Measurements from ENCODE around the gene ENOX1. TPM values are rescaled to one million over a fixed set of nuclear protein-coding genes. Genes with fewer than 3 reads are reported as not detected.

The ENOX1 gene
- total RNA-seq, 1 donor from 2014 or later, result 8.7 TPM

GRCh38 chr13:43583321-43583720 lies 203.5 kb downstream of the ENOX1 start:
- Mint-ChIP-seq H3K36me3 (ENCODE audit: unreplicated experiment) (no peaks in the 10 kb centered on the region), H3K4me3 (ENCODE audit: unreplicated experiment) (no peak overlapping the region), H3K9me3 (ENCODE audit: unreplicated experiment) (no peaks in the 10 kb centered on the region), H3K27me3 (ENCODE audit: unreplicated experiment) (no peaks in the 10 kb centered on the region), H3K4me1 (ENCODE audit: low read depth, unreplicated experiment) (no peaks in the 10 kb centered on the region), H3K27ac (ENCODE audit: unreplicated experiment) (no peak overlapping the region)
- no peak for TF ChIP-seq CTCF (IDR thresholded peaks at IDR 0.05; ENCODE audit: partially characterized antibody, unreplicated experiment)
- no peak for DNase-seq

DNA sequence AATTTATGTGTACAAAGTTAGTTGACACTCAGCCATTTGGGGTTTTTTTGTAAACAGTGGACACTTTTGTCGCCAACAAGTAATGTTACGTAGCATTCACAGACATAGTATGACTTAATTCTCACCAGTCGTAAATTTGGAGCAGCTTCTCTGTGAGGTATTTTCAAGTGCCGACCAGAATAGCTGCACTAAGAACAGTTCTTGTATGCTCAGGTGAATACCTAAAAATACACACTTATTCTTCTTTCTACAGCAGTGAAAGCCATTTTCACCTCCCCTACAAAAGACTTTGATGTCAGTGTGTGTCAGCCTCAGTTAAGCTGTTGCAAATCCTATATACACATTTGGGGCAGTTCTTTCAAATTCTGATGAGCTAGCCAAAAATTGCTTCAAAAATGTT lies 206.5 kb downstream of the ENOX1 start:
- Mint-ChIP-seq H3K4me1 (ENCODE audit: low read depth, unreplicated experiment) (no peaks in the 10 kb centered on the region), H3K27me3 (ENCODE audit: unreplicated experiment) (no peaks in the 10 kb centered on the region)

DNA sequence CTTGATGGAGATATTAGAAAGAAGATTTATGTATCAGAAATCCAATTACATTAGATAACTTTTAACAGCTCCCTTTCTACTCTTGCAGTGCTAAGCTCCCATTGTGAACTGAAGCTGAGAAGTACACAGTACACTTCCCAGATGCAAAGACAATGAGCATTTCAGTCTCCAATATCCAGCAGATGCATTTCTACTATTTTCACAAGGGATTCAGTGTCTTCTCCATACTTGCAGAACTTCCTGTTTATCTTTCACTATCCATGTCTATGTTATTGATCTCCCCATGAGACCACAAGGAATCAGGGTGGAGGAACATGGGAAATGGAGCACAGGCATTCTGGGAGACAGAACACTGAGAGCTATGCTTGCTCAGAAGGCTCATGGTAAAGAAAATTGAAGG lies 207.5 kb downstream of the ENOX1 start:
- H3K9me3 Mint-ChIP-seq (ENCODE audit: unreplicated experiment), result no peaks in the 10 kb centered on the region
- H3K27ac Mint-ChIP-seq (ENCODE audit: unreplicated experiment), result no peak overlapping the region
- H3K4me3 Mint-ChIP-seq (ENCODE audit: unreplicated experiment), result no peak overlapping the region
- H3K36me3 Mint-ChIP-seq (ENCODE audit: unreplicated experiment), result no peaks in the 10 kb centered on the region
- no peaks in the 10 kb centered on the region for H3K4me1 Mint-ChIP-seq (ENCODE audit: low read depth, unreplicated experiment)
- no peaks in the 10 kb centered on the region for H3K27me3 Mint-ChIP-seq (ENCODE audit: unreplicated experiment)
- DNase-seq, result no peak
- TF ChIP-seq CTCF (IDR thresholded peaks at IDR 0.05; ENCODE audit: partially characterized antibody, unreplicated experiment), result no peak

More for the DNA sequence above, 206.5 kb downstream of the ENOX1 start:
- no peak overlapping the region for H3K4me3 Mint-ChIP-seq (ENCODE audit: unreplicated experiment)
- H3K9me3 Mint-ChIP-seq (ENCODE audit: unreplicated experiment), result no peaks in the 10 kb centered on the region
- no peak overlapping the region for H3K27ac Mint-ChIP-seq (ENCODE audit: unreplicated experiment)
- no peak for DNase-seq
- no peaks in the 10 kb centered on the region for H3K36me3 Mint-ChIP-seq (ENCODE audit: unreplicated experiment)
- TF ChIP-seq CTCF (IDR thresholded peaks at IDR 0.05; ENCODE audit: partially characterized antibody, unreplicated experiment), result no peak

DNA sequence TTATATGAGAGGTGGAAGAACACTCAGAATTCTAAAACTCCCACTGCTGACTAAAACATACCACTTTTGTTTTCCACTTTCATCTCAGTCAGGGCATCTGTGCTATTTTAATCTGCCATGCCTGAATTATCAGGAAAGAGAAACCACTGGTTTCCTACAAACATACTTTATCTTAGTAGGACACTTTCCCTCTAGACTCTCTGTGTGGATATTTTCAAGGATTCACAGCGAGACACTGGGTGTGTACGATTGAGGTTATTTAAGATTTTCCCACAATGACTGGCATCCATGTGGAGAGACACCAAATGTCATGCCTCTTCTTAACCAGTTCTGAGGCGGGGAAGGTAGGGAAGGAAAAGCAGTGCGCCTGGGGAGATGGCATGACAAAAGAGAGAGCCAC lies 212.2 kb downstream of the ENOX1 start:
- no peak overlapping the region for H3K4me3 Mint-ChIP-seq (ENCODE audit: unreplicated experiment)
- DNase-seq, result no peak
- H3K9me3 Mint-ChIP-seq (ENCODE audit: unreplicated experiment), result peaks cover 2% of the 10 kb centered on the region
- H3K36me3 Mint-ChIP-seq (ENCODE audit: unreplicated experiment), result no peaks in the 10 kb centered on the region
- no peaks in the 10 kb centered on the region for H3K27me3 Mint-ChIP-seq (ENCODE audit: unreplicated experiment)
- H3K27ac Mint-ChIP-seq (ENCODE audit: unreplicated experiment), result no peak overlapping the region
- no peaks in the 10 kb centered on the region for H3K4me1 Mint-ChIP-seq (ENCODE audit: low read depth, unreplicated experiment)
- no peak for TF ChIP-seq CTCF (IDR thresholded peaks at IDR 0.05; ENCODE audit: partially characterized antibody, unreplicated experiment)

DNA sequence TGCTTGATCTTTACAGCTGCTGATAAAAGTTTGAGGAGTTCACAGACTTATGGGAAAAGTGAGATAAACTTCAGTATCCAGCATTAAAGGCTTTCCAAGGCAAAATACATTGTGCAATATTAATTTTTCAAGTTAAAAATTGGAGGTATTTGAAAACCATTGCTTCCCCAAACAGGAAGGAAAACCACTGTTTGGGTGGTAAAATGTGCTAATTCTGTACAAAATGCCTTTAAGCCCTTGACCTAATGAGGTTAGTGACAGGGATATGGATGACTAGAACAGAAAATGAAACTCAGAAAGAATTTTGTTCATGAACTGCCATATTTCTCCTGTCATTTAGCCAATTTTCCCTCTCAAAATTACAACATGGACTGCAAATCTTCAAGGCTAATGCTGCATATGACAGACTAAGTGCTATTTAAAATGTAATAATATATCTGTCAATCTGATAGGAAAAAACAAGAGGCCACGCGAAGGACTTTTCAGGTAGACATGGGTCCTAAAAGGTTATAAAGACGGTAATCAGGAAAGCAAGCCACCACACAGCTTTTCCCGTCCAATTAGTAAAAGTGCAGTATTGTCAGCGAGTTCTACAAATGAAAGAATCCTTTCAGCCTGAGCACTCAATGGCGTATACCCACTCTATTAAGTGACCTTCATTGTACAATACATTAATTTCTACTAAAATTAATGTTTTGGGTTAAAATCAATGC lies 212.8 kb downstream of the ENOX1 start:
- H3K27ac Mint-ChIP-seq (ENCODE audit: unreplicated experiment), result no peak overlapping the region

More for the DNA sequence above, 212.8 kb downstream of the ENOX1 start:
- Mint-ChIP-seq H3K4me3 (ENCODE audit: unreplicated experiment) (no peak overlapping the region), H3K27me3 (ENCODE audit: unreplicated experiment) (no peaks in the 10 kb centered on the region), H3K36me3 (ENCODE audit: unreplicated experiment) (no peaks in the 10 kb centered on the region), H3K9me3 (ENCODE audit: unreplicated experiment) (peaks cover 2% of the 10 kb centered on the region), H3K4me1 (ENCODE audit: low read depth, unreplicated experiment) (no peaks in the 10 kb centered on the region)
- TF ChIP-seq CTCF (IDR thresholded peaks at IDR 0.05; ENCODE audit: partially characterized antibody, unreplicated experiment), result no peak
- DNase-seq, result no peak
